HL-60 (cell line): ENCODE results near the gene TCEA2.
"Not testable (repeated sequence)": the region's sequence is repeated elsewhere in the genome, so short reads cannot be mapped to it uniquely, and the experiment has no call there.

Experiments
- DNase-seq, 2 experiments: peaks; one replicate each; pipeline ENCODE4 v3.0.0-alpha.2; 2010 to 2020; ENCODE audit warnings: low read depth in 1 of 2, low spot score in 1 of 2
- H3K27ac ChIP-seq: fragments of 250-450 bp; sonication (Bioruptor Pico); replicated peaks from 2 replicates; pipeline ENCODE4 v1.5.1; 2020; ENCODE audit warnings: mild to moderate bottlenecking, moderate library complexity
- H3K27me3 ChIP-seq: fragments of 250-450 bp; sonication (Bioruptor Pico); 2 replicates; pipeline ENCODE4 v1.5.1; 2021; ENCODE audit warnings: mild to moderate bottlenecking, moderate library complexity; ENCODE audit not compliant: insufficient read depth, poor library complexity, severe bottlenecking
- H3K4me3 ChIP-seq: replicated peaks from 2 replicates; pipeline ENCODE4 v1.5.1; 2011; ENCODE audit warnings: mild to moderate bottlenecking, control low read depth, low read length; ENCODE audit not compliant: insufficient read depth
- CTCF ChIP-seq: IDR thresholded peaks from one replicate; pipeline ENCODE4 v1.5.1; 2011; ENCODE audit warnings: low read length, control low read depth, inconsistent platforms; ENCODE audit not compliant: insufficient read depth
- GABPA ChIP-seq: IDR thresholded peaks from 2 replicates; pipeline ENCODE4 v1.6.1; 2012; ENCODE audit warnings: low read depth
- POLR2AphosphoS5 ChIP-seq: IDR thresholded peaks from 2 replicates; pipeline ENCODE4 v1.6.1; 2012; ENCODE audit warnings: low read depth
- REST ChIP-seq: IDR thresholded peaks from 2 replicates; pipeline ENCODE4 v1.6.1; 2012; ENCODE audit warnings: low read depth; ENCODE audit not compliant: insufficient replicate concordance
- SPI1 ChIP-seq: IDR thresholded peaks from 2 replicates; pipeline ENCODE4 v1.6.1; 2012; ENCODE audit warnings: low read depth, mild to moderate bottlenecking, borderline replicate concordance

TCEA2 gene

DNA sequence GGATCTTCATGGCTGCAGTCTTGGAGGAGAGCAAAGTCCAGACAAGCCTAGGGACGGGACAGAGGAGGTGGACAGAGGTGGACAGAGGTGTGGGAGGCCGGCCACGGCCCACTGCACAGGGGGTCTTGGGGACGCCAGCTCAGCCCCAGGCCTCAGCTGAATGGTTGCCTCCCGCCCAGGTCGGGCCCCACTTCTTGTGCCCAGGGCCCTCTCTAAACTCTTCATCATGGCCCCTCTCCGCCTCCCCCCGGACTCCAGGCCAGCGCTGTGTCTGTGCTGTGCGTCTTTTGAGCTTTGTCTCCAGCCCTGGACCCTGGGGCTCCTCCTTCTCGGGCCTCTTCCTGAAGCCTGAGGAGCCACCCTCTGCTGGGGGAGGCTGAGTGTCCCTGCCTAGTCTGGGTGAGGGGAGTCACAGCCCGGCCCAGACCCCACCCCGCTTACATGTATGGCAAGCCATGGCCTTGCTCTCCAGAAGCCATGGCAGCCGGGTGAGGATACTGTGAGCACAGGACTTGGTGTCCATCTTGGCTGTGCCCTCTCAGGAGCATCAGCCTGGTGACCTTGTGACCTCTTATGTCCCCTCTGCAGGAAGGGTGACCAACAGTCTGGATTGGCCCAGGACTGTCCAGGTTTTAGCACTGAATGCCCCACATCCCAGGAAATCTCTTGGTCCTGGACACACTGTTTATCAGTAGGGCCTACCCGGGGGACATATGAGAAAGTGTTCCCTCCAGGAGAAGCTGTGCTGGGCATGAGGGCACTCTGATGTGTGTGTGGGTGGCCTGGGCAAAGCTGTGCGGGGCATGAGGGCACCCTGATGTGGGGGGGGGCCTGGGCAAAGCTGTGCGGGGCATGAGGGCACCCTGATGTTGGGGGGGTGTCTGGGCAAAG lies 53.8 kb downstream of the TCEA2 start:
- DNase-seq, result no peak
- Histone ChIP-seq H3K27ac (no peak overlapping the region), H3K27me3 (no peaks in the 10 kb centered on the region), H3K4me3 (no peak overlapping the region)
- TF ChIP-seq GABPA (no peak), REST (no peak), CTCF (no peak), SPI1 (no peak), POLR2AphosphoS5 (no peak)

DNA sequence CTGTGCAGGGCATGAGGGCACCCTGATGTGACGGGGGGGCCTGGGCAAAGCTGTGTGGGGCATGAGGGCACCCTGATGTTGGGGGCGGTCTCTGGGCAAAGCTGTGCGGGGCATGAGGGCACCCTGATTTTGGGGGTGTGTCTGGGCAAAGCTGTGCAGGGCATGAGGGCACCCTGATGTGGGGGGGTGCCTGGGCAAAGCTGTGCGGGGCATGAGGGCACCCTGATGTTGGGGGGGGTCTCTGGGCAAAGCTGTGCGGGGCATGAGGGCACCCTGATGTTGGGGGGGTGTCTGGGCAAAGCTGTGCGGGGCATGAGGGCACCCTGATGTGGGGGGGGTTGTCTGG lies 54.4 kb downstream of the TCEA2 start:
- H3K27ac ChIP-seq, H3K4me3 ChIP-seq, H3K27me3 ChIP-seq, DNase-seq: not testable (repeated sequence)

DNA sequence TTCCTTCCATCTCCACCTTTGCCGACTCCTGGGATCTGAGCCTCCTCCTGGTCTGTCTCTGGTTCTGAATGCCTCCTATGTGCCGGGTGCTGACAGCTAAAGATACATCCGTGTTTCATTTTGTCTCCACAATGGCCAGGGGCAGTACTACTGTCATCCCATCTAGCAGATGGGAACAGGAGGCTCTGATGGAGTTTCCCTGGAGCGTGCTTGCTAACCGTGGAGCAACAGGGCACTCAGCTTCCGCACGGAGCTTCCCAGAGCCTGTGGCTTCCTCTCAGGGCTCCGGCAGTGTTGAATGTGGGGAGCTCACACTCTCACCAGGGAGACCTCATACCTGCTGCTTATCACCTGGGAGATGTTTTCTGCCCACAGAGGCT lies 56.3 kb downstream of the TCEA2 start:
- DNase-seq, result no peak
- no peak for TF ChIP-seq SPI1
- TF ChIP-seq REST, result no peak
- no peak for TF ChIP-seq GABPA
- TF ChIP-seq POLR2AphosphoS5, result no peak
- no peak for TF ChIP-seq CTCF
- Histone ChIP-seq H3K4me3 (no peak overlapping the region), H3K27me3 (peaks cover 4% of the 10 kb centered on the region), H3K27ac (no peak overlapping the region)

DNA sequence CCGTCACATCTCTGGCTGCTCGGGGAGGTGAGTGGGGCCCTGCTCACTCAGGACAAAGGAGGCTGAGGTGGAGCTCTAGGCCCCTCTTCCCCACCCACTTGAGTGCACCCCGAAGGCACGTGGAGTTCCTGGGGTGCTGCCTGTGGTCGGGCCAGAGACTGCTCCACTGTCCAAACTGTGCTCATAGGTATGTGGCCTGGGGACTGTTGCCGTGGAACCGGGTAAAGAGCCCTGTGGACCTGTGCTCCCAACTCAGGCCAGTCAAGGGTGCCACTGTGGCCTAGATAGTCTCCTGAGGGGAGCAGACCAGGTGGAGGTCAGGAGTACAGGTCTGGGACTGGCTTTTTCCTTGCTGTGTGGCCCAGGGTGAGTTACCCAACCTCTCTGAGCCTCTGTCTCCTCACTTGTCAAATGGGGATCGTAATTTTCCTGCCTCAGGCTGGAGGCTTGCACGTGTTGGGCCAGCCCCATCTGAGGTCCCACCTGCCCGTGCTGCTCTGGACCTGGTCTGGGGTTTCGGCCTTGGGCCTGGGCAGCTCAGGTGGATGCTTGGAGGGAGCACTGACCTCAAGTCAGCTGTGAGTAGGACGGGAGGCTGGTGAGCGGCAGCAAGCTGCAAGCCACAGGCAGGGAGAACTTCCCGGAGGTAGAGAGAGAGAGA lies 56.8 kb downstream of the TCEA2 start:
- peaks cover 4% of the 10 kb centered on the region for H3K27me3 ChIP-seq
- TF ChIP-seq CTCF, result no peak
- no peak for TF ChIP-seq POLR2AphosphoS5
- DNase-seq, result no peak
- H3K4me3 ChIP-seq, result peak overlapping the region; percentile 27
- no peak overlapping the region for H3K27ac ChIP-seq
